Astrocyte of the cerebellum (primary cell): ENCODE data around the gene PLCH1.

Experiments used
- DNase-seq: peaks from one replicate; pipeline ENCODE4 v3.0.0-alpha.2; 2011; ENCODE audit warnings: low read depth
- H3K4me3 ChIP-seq: 2 replicates; pipeline ENCODE4 v1.5.1; 2011; ENCODE audit warnings: mild to moderate bottlenecking, low read depth, low read length, moderate library complexity
- CTCF ChIP-seq: IDR thresholded peaks from 2 replicates; pipeline ENCODE4 v1.5.1; 2012; ENCODE audit warnings: low read length, low read depth, moderate library complexity, mild to moderate bottlenecking; ENCODE audit errors: missing control alignments
- in situ Hi-C: cut with HindIII; loops from 2 replicates; pipeline ENCODE4 v1.10.0; 2017; ENCODE audit warnings: low sequenced_read_pairs

Gene PLCH1

DNA sequence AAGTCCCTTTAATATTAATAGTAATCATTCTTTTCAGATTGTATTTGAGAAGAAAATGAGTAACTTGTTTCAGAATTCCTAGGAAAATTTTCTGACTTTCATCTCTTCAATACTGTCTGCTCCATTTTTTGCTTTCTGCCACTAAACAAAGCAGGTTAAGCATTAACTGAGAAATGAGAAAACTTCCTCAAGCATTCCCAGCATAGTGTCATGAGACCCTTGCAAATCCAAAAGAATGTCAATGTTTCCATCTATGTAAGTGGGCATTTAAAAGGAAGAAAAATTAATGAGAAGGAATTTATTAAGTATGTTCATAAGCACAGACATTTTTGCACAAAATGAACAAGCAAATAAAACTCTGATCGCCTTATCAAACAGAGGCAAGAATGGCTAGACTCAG, 303.4 kb downstream of the PLCH1 start:
- no peak for TF ChIP-seq CTCF
- in situ Hi-C loops, result no loop called here
- no peak overlapping the region for H3K4me3 ChIP-seq
- DNase-seq, result no peak

DNA sequence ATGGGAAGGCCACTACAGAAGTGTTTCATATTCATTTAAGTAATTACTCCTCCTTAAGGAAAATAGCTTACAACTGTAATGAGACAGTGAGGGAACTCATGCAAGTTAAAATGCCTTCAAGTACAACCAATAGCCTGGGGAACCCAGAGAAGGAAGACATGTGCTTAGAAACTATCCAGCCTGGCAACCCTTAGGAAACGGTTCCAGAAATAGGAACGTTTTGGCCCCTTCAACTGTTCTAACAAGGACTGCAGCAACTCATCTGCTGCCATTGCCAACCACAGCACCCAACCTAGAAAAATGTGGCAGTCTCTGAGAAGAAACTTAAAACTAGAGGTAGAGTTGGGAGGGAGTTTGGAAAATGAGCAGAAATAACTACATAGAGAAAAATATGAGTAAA, 303.8 kb downstream of the PLCH1 start:
- no peak overlapping the region for H3K4me3 ChIP-seq
- TF ChIP-seq CTCF, result no peak
- in situ Hi-C loops, result no loop called here
- no peak for DNase-seq

DNA sequence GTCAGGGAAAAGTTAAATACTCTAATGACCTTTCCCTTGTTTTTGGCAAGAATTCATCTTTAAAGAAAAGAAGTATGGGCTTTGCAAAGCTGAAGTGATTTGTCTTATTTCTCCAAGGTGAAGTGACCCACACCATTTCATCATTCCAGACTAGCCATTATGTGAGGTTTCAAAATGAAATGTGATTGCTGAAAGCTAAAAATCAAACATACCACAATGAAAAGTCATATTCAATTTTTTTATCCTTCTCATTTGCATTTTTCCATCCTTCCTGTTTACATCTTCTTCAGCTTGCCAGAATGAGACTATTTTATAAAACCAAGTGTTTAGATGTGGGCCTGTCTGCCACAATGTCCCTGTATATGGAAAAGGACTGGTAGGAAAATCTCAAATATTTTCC, 309.1 kb downstream of the PLCH1 start:
- H3K4me3 ChIP-seq, result no peak overlapping the region
- TF ChIP-seq CTCF, result no peak
- DNase-seq, result no peak
- in situ Hi-C loops, result no loop called here

DNA sequence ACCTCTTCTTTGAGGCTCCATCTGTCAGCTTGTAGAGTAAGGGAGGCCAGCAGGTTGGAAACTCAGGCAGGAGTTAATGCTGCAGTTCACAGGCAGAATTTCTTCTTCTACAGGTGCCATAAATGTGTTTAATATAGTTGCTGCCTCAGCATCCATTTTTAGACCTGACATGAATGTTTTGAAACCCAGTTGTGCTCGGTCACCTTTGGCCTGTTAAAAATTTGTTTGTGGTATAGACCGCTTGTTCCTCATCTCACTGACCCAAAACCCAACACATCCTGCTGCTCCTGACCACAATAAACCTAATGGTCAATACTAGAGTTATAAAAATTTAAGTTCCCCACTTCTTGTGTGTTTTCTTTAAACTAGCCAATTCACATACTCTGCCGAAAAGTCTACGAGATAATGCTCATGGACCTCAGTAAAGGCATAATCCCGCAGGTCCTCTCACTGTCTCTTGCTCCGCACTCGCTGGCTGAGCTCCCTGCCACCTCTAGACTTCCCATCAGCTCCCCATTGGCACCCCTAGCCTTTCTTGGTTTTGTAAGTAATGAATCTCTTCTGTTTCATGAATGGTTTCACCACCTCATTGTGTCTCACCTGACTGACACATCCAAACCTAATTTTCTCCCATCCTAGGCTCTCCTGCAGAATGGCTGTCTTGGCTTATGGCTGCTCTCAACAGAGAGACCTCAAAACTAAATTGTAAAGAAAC, 312.9 kb downstream of the PLCH1 start:
- DNase-seq, result no peak
- in situ Hi-C loops, result no loop called here
- no peak for TF ChIP-seq CTCF
- no peak overlapping the region for H3K4me3 ChIP-seq

DNA sequence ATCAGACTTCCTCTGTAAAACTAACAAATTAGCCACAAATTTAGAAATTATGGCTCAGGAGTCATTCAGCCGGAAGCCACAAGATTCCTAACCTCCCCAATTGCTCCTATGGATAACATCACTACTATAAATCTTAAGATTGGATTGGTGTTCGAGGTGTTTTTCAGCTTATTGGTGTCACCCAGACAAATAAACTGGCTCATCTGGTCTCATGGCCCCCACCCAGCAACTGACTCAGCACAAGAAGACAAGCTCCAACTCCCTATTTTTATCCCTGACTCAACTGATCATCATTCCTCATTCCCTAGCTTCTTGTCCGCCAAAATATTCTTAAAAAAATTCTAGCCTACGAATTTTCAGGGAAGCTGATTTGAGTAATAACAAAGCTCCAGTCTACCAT, 316.3 kb downstream of the PLCH1 start:
- in situ Hi-C loops, result no loop called here
- TF ChIP-seq CTCF, result no peak
- no peak for DNase-seq

DNA sequence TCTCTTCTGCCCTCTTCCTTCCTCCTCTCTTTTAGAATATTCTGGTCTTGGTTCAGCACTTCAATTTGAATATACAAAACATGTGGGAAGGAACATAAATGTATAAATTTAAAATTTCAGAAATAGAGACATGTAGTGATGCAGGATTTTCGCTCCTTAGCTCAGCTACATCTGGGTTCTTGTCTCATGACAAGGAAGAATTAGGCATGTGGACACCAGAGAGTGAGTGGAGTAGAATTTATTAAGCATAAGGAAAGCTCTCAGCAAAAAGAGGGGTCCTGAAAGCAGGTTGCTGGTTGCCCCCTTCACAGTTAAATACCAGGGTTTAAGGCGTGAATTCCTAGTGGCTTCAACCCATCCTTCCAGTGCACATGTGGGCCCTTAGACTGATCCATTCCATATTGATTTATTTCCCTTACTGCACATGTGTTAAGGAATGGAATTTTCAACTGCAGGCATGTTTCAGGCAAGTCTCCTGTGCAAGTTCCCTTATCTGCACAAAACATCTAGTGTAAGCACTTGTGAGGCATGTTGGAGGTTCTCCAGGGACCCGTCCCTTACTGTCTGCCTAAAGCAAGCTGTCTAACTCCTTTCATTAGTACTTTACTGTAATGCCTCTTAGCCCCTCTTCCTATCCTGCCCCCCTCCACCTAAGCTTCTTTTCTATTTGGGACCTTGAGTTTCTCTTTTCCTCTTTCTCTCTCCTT, 318.2 kb downstream of the PLCH1 start:
- in situ Hi-C loops, result no loop called here

More for the DNA sequence above, 316.3 kb downstream of the PLCH1 start:
- no peak overlapping the region for H3K4me3 ChIP-seq

More for the DNA sequence above, 318.2 kb downstream of the PLCH1 start:
- no peak for TF ChIP-seq CTCF
- DNase-seq, result no peak
- H3K4me3 ChIP-seq, result no peak overlapping the region
